Activated CD8-positive, alpha-beta memory T cell treated with anti-CD3 and anti-CD28 coated beads, Interleukin-2, amount 50 U/mL, for 24 hours (primary cell): Measurements from ENCODE around the gene C19orf67.
A peak's percentile ranks its signal among the peaks of the same experiment; 100 is the strongest.

Experiments
- DNase-seq: peaks from one replicate; pipeline ENCODE4 v3.0.0-alpha.2; 2020; ENCODE audit errors: extremely low read depth

Gene C19orf67

DNA sequence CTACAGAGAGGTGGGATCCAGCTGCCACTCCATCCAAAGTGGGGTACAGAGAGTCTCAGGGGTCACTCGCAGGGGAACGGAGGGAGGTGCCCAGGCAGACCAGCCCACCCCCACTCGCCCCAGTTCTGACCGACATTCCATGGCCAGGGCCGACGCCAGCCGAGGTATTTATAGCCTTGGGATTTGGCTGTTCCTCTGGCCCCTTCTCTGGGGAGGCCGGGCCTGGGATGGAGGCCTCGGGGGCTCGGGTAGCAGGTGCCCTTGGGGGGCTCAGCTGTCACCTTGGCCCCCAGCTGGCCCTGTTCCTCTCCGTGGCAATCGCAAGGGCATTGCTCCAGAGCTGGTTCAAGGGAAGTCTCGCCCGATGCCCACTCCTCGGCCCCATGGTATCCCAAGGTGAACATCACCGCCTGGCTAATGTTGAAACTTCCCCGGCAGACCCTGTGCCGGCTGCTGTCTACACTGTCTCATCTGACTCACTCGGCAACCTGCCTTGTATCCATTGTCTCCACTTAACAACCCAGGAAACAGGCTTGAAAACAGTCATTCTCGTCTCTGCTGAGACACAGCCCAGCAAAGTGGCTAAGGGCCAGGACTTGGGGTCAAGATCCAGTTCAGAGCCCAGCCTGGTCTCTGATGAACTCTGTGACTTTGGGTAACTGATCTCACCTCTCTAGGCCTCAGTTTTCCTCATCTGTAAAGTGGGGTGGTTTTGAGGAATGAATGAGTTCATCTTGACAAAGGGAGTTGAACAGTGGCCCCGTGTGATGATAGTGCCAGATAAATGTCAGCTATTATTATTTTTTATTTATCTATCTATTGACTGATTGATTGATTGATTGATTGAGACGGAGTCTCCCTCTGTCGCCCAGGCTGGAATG is 22.2 kb upstream of the C19orf67 start:
- DNase-seq = no peak

DNA sequence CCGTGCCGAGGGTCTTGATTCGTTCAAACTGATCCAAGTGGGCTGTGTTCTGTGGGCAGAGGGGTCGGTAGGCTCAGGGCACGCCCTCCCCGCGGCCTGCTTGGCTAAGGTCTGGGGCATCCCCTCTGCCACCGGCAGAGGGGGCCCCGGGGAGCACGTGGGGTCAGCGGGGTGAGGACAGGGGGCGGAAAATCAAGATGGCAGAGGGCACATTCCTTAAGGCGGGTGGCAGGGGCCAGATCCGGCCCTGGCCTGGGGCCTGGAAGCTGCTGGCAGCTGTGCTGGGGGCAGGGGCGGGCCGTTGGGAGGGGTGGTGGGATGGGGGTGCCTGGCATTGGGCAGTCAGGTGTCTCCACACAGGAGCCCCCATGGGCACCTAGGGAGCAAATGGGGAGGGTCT is 21.3 kb upstream of the C19orf67 start:
- no peak for DNase-seq

GRCh38 chr19:14105680-14106079 is 20.1 kb upstream of the C19orf67 start:
- no peak for DNase-seq

DNA sequence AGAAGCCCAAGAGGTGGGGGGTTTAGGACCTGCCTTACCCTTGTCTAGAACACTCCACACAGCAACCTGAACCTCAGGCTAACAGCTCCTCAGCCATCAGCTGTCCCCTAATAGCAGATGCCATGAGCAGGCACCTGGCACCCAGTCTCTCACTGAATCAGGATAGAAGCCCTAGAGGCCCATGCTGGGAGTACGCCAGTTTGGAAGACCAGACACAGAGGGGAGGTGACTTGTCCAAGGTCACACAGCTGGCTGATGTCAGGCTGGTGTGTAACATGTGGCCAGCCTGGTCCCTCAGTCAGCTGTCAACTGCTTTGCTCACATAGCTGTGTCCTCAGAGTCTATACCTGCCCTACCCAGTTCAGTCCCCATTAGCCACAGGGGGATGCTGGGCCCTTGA is 17.7 kb upstream of the C19orf67 start:
- DNase-seq = no peak

DNA sequence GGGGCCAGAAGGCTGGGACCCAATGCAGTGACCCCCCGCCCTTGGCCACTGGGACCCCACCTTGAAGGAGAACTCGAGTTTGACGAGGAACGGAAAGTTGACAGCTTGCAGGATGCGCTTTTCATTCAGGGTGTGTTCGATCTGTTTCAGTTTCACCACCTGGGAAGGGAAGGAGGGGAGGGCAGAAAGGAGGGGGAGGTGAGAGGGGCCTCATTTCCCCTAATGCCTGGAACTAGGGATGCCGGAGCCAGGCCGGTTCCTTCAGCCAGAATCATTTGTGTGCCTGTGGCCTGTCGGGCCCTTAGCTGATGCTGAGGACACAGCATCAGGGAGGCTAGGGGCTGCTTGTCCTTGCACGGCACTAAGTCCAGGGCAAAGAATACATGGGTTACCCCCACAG is 17.2 kb upstream of the C19orf67 start:
- DNase-seq = no peak

DNA sequence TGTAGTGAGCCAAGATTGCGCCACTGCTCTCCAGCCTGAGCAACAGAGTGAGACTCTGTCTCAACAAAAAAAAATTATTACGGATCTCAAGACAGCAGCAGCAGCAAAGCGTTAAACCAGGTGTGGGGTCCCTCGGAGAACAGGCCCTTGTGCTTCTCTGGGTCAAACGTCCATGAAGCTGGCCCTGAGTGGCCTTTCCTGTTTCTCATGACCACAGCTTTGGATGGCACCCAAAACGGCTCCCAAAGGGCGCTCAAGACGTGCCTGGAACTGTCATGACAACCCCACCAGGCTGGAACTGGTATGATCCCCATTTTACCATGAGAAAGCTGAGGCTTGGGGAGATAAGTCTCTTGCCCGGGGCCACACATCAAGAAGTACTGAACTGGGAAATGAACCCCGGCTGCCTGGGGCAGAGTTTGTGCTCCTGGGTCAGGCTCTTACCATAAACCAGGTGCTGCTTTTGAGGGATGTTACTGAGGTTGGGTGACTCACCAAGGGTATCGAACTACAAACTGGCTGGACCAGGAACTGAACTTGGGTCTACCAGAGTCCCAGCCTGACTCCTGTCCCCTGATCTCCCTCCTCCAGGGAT is 16.6 kb upstream of the C19orf67 start:
- no peak for DNase-seq

DNA sequence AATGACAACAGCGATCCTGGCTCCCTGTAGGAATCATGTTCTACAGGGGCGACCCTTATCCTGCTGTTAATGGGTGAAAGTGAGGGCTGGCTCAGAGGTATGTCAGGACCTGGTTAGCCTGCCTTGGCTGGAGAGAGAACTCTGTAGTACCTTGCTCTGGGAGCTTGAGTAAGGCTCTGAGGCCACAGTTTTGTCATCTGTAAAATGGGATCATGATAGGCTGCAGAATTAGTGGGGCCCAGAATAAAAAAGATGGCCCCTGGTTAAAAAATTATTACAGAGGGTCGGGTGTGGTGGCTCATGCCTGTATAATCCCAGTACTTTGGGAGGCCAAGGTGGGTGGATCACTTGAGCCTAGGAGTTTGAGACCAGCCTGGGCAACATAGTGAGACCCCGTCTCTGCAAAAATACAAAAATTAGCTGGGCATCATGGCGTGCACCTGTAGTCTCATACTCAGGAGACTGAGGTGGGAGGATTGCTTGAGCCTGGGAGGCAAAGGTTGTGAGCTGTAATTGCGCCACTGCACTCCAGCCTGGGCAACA is 15.5 kb upstream of the C19orf67 start:
- DNase-seq = no peak

- no peak for DNase-seq
Observed at GRCh38 chr19:14097532-14098151, 12.1 kb upstream of the C19orf67 start.

DNA sequence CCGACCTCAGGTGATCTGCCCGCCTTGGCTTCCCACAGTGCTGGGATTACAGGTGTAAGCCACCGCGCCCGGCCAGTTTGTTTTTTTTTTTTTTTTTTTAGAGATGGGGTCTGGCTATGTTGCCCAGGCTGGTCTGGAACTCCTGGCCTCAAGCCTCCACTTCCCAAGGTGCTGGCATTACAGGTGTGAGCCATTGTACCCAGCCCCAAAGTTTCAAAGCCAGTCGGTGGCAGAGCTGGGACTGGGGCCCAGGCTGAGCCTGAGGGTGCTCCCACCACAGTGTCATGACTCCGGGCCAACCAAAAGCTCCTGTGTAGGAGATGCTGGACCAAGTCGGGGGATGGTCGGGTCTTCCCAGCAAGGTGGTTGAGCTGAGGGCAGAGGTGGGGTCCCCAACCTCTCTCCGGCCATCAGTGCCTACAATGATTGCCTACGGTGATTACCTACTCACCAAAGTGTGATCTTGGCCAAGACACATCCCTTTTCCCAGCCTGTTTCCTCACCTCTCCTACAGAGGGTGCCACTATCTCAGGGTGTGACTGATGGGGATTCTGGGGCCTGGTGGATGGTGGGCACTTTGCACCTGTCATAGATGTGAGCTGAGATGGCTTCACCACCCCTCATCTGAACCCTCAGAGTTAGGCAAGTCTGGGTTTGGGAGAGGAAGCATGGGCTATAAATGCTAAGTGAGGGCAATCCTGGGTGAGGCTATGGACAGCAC is 10.8 kb upstream of the C19orf67 start:
- no peak for DNase-seq

DNA sequence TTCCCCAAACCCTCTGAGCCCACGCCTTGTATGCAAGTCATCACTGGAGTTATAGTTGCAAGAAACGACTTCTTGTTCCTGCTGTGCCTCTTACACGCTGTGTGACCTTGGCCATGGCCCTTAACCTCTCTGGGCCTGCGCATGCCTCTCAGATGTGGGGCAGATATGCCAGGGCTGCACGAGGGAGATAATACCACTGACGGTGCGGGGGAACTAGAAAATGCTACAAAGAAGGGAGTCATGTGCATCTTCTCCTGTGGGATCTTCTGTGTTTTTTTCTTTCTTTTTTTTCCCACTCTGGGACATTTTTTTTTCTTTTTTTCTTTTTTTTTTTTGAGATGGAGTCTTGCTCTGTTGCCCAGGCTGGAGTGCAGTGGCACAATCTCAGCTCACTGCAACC is 9.3 kb upstream of the C19orf67 start:
- no peak for DNase-seq

- DNase-seq = no peak
Observed at GRCh38 chr19:14093117-14093823, 7.7 kb upstream of the C19orf67 start.

- DNase-seq = no peak
Observed at GRCh38 chr19:14091813-14092462, 6.4 kb upstream of the C19orf67 start.

- DNase-seq = peak; percentile 30
Observed at GRCh38 chr19:14091081-14091812, 5.7 kb upstream of the C19orf67 start.

DNA sequence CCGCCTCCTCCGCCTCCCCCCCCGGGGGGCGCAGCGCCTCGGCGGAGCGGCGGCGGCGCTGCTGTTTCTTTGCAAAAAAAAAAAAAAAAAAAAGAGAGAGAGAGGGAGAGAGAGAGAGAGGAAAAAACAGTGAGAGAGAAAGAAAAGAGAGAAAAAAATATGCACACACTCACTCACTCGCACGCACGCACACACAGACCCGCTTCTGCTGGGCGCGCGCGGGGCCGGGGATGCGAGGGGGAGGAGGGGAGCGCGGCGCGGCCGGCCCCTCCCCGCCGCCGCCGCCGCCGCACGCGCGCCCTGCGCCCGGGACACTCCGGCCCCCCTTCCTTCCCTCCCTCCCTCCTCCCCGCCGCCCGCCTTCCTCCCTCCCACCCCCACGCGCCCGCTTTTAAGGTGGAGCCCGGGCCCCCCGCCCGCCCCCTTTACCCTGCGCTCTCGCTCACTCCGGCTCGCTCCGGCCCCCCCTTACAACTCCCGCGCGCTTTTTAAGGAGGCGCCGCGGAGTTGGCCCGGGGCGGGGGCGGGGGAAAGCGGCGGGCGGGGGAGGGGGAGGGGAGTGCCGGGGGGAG is 5.0 kb upstream of the C19orf67 start, which contains the start of gene SAMD1:
Gene SAMD1, minus strand, starts transcription at position 243 of the 572 bp plus-strand sequence.
- DNase-seq = peak; percentile 66

DNA sequence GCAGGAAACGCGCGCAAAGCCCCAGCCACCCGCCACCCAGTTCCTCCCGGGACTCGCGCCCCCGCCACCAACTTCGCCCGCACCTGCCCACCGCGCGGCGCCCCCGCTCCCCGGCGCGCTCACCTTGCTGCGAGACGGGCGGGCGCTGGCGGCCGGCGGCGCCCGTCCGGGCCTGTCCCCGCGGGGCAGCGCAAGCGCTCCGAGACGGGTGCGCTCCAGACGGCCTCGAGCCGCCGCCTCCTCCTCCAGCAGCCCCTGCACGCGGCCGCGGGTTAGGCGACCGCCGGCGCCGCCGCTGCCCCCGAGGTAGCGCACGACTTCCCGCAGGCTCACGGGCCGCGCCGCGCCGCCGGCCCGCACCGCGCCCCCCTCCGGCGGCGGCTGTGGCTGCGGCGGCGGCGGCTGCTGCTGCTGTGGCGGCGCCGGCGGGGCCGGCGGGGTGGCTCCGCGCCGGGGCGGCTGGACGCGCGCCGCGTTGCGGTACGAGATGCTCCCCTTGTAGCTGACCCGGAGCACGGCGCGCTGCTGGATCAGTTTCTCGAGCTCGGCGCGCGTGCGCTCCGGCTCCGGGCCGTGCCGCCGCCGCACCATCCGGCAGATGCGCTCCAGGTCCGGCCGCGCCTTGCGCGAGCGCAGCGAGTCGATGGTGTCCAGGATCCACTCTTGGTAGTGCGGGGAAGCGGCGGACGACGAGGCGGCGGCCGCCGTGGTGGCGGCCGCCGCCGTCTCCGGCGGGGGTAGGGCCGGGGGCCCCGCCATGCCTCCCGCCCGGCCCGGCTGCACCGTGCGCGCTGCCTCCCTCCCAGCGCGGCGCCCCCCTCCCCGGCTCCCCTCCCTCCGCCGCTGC is 4.3 kb upstream of the C19orf67 start:
- no peak for DNase-seq

DNA sequence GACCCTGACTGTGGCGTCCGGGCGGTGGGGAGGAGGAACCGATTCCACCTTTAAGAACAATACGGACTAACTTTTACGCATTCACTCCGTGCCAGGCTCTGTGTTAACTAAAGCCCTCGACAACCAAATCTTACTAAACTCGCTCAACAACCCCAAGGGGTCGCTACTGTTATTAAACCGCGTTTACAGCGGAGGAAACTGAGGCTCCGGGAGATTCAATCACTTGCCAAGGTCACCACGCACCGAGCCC is 3.8 kb upstream of the C19orf67 start:
- DNase-seq = no peak

- no peak for DNase-seq
Observed at GRCh38 chr19:14088634-14089411, 3.2 kb upstream of the C19orf67 start.

DNA sequence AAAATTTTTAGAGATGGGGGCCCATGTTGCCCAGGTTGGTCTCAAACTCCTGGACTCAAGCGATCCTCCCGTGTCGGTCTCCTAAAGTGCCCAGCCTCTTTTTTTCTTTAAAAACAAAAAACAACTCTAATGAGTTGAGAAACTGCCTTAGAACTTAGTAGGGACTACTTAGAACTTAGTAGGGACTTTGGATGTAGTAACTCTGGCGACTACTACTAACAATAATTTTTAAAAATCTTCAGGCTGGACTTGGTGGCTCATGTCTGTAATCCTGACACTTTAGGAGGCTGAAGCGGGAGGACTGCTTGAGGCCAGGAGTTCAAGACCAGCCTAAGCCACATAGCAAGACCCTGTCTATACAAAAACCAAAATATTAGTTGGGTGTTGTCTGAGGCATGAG is 515 bp upstream of the C19orf67 start:
- no peak for DNase-seq

GRCh38 chr19:14082675-14082960 is 3.0 kb downstream of the C19orf67 start:
- no peak for DNase-seq
